B cell (primary cell): ENCODE results near the gene PAN3. TPM values are rescaled to one million over a fixed set of nuclear protein-coding genes. Genes with fewer than 3 reads are reported as not detected.
"Not testable (repeated sequence)": the region's sequence is repeated elsewhere in the genome, so short reads cannot be mapped to it uniquely, and the experiment has no call there.

ENCODE experiments used
- ATAC-seq: fragments of 200-7000 bp; cut with Tn5 transposase; one replicate; pipeline ENCODE4 v1.10.0; 2021; ENCODE audit warnings: low read depth, mild to moderate bottlenecking, moderate number of reproducible peaks, moderate library complexity
- CTCF ChIA-PET: fragments of 350-600 bp; sonication (Branson Sonifier 250); formaldehyde crosslinking; loops from one replicate; lab custom pipeline; 2021; ENCODE audit warnings: antibody characterized with exemption, inconsistent platforms; lab: Charles Lee
- POLR2A ChIA-PET: fragments of 350-600 bp; sonication (Branson Sonifier 250); formaldehyde crosslinking; loops from one replicate; lab custom pipeline; 2021; ENCODE audit warnings: antibody characterized with exemption; lab: Charles Lee
- DNase-seq: peaks from one replicate; pipeline ENCODE4 v3.0.0; 2013
- H2AFZ ChIP-seq: 2 replicates; pipeline ENCODE4 v1.6.1; 2012; ENCODE audit warnings: mild to moderate bottlenecking, low read depth, low read length; ENCODE audit not compliant: insufficient read depth, poor library complexity, severe bottlenecking
- H3K27ac ChIP-seq, 2 donors: 1 replicate in 1 of 2; 2 replicates in 1 of 2; pipeline ENCODE4 v1.5.1; 2012 to 2013; ENCODE audit warnings: low read length in 2 of 2, mild to moderate bottlenecking in 2 of 2, moderate library complexity in 1 of 2
- H3K27me3 ChIP-seq, 4 experiments: fragments of 200-600 bp in 1 of 4; sonication (generic) in 1 of 4; replicated peaks in 1 of 4; 1 replicate in 2 of 4; 2 replicates in 2 of 4; pipeline versions ENCODE4 v1.6.1 to v1.7.0; 2013 to 2016; ENCODE audit warnings: low read length in 3 of 4, mild to moderate bottlenecking in 2 of 4, mixed read lengths in 1 of 4, moderate library complexity in 1 of 4; ENCODE audit not compliant: insufficient read depth in 4 of 4, control insufficient read depth in 3 of 4; ENCODE audit errors: control extremely low read depth in 1 of 4
- H3K36me3 ChIP-seq, 2 experiments: replicated peaks in 1 of 2; 1 replicate in 1 of 2; 2 replicates in 1 of 2; pipeline versions ENCODE4 v1.6.1 to v1.7.1; 2013; ENCODE audit warnings: low read length in 1 of 2; ENCODE audit not compliant: insufficient read depth in 2 of 2, control insufficient read depth in 1 of 2; ENCODE audit errors: control extremely low read depth in 1 of 2, extremely low read depth in 1 of 2
- H3K4me1 ChIP-seq, 2 donors: fragments of 200-600 bp in 1 of 2; sonication (generic) in 1 of 2; 1 replicate in 1 of 2; 2 replicates in 1 of 2; pipeline versions ENCODE4 v1.5.1 to v1.6.1; 2013 to 2017; ENCODE audit warnings: low read length in 2 of 2; ENCODE audit not compliant: control insufficient read depth in 2 of 2, insufficient read depth in 2 of 2
- H3K4me2 ChIP-seq: replicated peaks from 2 replicates; pipeline ENCODE3; 2012; ENCODE audit warnings: mild to moderate bottlenecking, low read depth, low read length; ENCODE audit not compliant: poor library complexity, severe bottlenecking
- H3K4me3 ChIP-seq, 5 experiments: fragments of 200-600 bp in 1 of 5; sonication (generic) in 1 of 5; 1 replicate in 3 of 5; 2 replicates in 2 of 5; pipeline versions ENCODE4 v1.5.1 to v1.7.0; 2011 to 2016; ENCODE audit warnings: low read length in 4 of 5, mild to moderate bottlenecking in 4 of 5, low read depth in 2 of 5, control low read depth in 1 of 5, moderate library complexity in 1 of 5; ENCODE audit not compliant: insufficient read depth in 1 of 5; ENCODE audit errors: control extremely low read depth in 1 of 5, extremely low read depth in 1 of 5
- H3K79me2 ChIP-seq: fragments of 200-600 bp; sonication (generic); one replicate; pipeline ENCODE4 v1.6.0; 2016; ENCODE audit warnings: low read length; ENCODE audit not compliant: control insufficient read depth, insufficient read depth
- H3K9ac ChIP-seq: fragments of 200-600 bp; sonication (generic); 2 replicates; pipeline ENCODE4 v1.6.1; 2017; ENCODE audit warnings: mild to moderate bottlenecking, low read length, moderate library complexity
- H3K9me3 ChIP-seq, 3 donors: one replicate each; pipeline versions ENCODE4 v1.6.1 to v1.7.1; 2013; ENCODE audit warnings: low read length in 2 of 3; ENCODE audit not compliant: control insufficient read depth in 2 of 3, insufficient read depth in 1 of 3; ENCODE audit errors: control extremely low read depth in 1 of 3
- H4K20me1 ChIP-seq: 2 replicates; pipeline ENCODE4 v1.6.0; 2012; ENCODE audit warnings: mild to moderate bottlenecking, low read length; ENCODE audit not compliant: insufficient read depth, control insufficient read depth, poor library complexity, severe bottlenecking
- H3K27ac Mint-ChIP-seq: one replicate; pipeline ENCODE4 v1.8.0; 2021; ENCODE audit warnings: mixed read lengths
- H3K27me3 Mint-ChIP-seq: one replicate; pipeline ENCODE4 v1.8.0; 2021; ENCODE audit warnings: mixed read lengths
- H3K4me1 Mint-ChIP-seq: one replicate; pipeline ENCODE4 v1.8.0; 2021; ENCODE audit warnings: mixed read lengths
- H3K4me3 Mint-ChIP-seq: one replicate; pipeline ENCODE4 v1.8.0; 2021; ENCODE audit warnings: mixed read lengths
- H3K9me3 Mint-ChIP-seq: one replicate; pipeline ENCODE4 v1.8.0; 2022; ENCODE audit warnings: mixed read lengths; ENCODE audit not compliant: insufficient read depth
- CTCF ChIP-seq: fragments of 200-600 bp; IDR thresholded peaks from one replicate; pipeline ENCODE4 v1.8.0; 2022; ENCODE audit warnings: antibody characterized with exemption, mild to moderate bottlenecking
- EZH2 ChIP-seq: IDR thresholded peaks from 2 replicates; pipeline ENCODE4 v1.6.1; 2012; ENCODE audit warnings: borderline replicate concordance, low read depth, mild to moderate bottlenecking, moderate library complexity, low read length; ENCODE audit not compliant: insufficient read depth, poor library complexity, severe bottlenecking
- WGBS: methylation state at CpG from one replicate; pipeline ENCODE4 v1.1.5; 2013; ENCODE audit warnings: missing lambda C conversion rate; ENCODE audit not compliant: insufficient coverage; 5-methylcytosine and 5-hydroxymethylcytosine counted together
- intact Hi-C: fragments of 100-400 bp; cut with micrococcal nuclease; formaldehyde crosslinking; loops from one replicate; pipeline ENCODE4 v1.10.0; 2022
- polyA plus RNA-seq: library from polyadenylated mRNA; depleted of rRNA; stranded (reverse); fragments of >200 nt; gene quantifications from 2 replicates; pipeline ENCODE4 v1.2.3, GENCODE V29; 2012
- total RNA-seq, 2 donors: library from RNA; stranded (reverse); fragments of 120-200 nt in 1 of 2; gene quantifications; 1 replicate in 1 of 2; 2 replicates in 1 of 2; pipeline versions ENCODE4 v1.2.3 to v1.2.4, GENCODE V29; 2013 to 2022

PAN3 gene
- total and polyA plus RNA-seq, 2 donors (not counting 1 experiment from before 2014, with no cell fraction given) = 23.4 to 117 TPM

DNA sequence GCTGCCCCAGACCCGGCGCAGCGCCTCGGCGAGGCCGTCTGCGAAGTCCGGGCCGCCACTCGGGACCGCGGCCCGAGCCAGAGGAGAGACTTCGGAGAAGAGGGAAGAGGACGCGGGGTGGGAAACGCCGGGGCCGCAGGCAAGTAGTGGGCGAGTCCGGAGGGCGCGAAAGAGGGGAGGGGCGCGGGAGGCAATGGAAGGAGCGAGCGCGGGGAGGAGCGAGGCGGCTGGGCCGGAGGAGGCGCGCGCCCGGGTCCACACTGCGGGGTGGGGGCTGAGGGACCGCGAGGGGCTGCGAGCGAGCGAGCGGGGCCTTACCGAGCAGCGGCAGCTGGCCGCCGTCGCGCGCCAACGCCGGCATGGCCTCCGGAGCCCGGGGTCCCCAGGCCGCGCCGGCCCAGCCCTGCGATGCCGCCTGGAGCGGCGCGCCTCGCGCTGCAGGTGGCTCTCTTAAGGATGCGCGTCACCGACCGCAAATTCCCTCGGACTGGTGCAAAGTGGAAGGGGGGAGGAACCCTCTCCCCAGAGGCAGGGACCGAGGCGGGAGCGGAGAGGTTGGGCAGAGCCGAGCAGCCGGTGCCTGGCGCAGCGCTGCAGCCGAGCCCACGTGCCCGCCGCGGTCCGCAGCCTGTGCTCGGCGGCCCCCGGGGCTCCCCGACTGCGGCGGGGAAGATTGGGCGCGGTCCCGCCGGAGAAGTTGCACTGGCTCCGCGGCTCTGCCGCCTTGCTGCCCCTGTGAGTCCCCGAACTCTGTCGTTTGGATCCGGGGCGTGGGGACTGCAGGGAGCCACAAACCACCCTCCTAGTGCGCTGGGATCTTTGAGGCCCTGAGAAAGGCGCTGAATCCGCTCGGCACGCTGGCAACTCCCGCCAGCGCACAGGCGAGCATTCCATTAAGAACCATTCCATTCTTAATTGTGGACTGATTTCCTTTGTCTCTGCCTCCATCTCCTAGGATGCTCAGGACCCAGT is 37.9 kb upstream of the PAN3 start, which contains the start of gene FLT3:
FLT3 (minus strand) TSS at position 427 of the 972 bp plus-strand sequence; CDS start at position 361, 66 bp downstream.
- POLR2A ChIA-PET = no interaction called here
- under 1% methylated on average over 106 of the region's 106 CpGs for WGBS
- H3K9me3 ChIP-seq = peaks cover 0 to 2% (median 0%) of the 10 kb centered on the region in 3 donors
- DNase-seq = peak; percentile 75
- no peaks in the 10 kb centered on the region for H3K79me2 ChIP-seq
- H3K27me3 ChIP-seq = peaks cover 0 to 40% (median 28%) of the 10 kb centered on the region in 4 experiments
- peak within 1 kb of the TSS; percentile 20 to 60 (median 54) for H3K4me3 ChIP-seq
- peaks cover 13 to 16% of the 10 kb centered on the region in 2 donors for H3K4me1 ChIP-seq
- peak within 1 kb of the TSS; percentile 63 for H3K9ac ChIP-seq
- peak; percentile 71 for ATAC-seq
- intact Hi-C loops = loop anchor here (2.0 to 5.0 kb wide), 2 partner anchors 38 to 53 kb away; partner anchors contain the start of gene PAN3
- peak within 1 kb of the TSS; percentile 81 for H2AFZ ChIP-seq
- no peaks in the 10 kb centered on the region for H3K9me3 Mint-ChIP-seq
- no peak within 1 kb of the TSS for H3K27ac ChIP-seq
- H3K36me3 ChIP-seq = no peaks in the 10 kb centered on the region
- CTCF ChIA-PET = interaction anchor here (1.1 to 1.2 kb wide), 2 partner anchors 89 to 116 kb away, joined by 3 to 4 read pairs; no protein-coding TSS in a partner anchor
- peak within 1 kb of the TSS; percentile 83 for H3K4me3 Mint-ChIP-seq
- H4K20me1 ChIP-seq = no peaks in the 10 kb centered on the region
- TF ChIP-seq CTCF = no peak
- no peak for TF ChIP-seq EZH2
- peaks cover 8% of the 10 kb centered on the region for H3K4me1 Mint-ChIP-seq
- H3K27me3 Mint-ChIP-seq = peaks cover 50% of the 10 kb centered on the region
- H3K4me2 ChIP-seq = peak within 1 kb of the TSS; percentile 91
- no peak within 1 kb of the TSS for H3K27ac Mint-ChIP-seq

DNA sequence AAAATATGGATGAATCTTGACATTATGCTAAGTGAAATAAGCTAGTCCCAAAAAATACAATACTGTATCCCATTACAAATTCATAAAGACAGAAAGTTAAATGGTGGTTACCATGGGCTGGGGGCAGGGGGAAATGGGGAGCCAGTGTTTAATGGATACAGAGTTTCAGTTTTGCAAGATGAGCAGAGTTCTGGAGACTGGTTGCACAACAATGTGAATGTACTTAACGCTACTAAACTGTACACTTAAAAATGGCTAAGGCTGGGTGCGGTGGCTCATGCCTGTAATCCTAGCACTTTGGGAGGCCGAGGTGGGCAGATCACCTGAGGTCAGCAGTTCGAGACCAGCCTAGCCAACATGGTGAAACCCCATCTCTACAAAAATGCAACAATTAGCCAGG is 36.5 kb upstream of the PAN3 start:
- 93% methylated on average over 4 of the region's 4 CpGs for WGBS
- H3K9me3 ChIP-seq, ATAC-seq, H3K9me3 Mint-ChIP-seq, H3K79me2 ChIP-seq, H3K4me3 Mint-ChIP-seq, H3K27ac Mint-ChIP-seq, CTCF ChIA-PET, H3K27ac ChIP-seq, H3K4me2 ChIP-seq, H3K4me1 Mint-ChIP-seq, H2AFZ ChIP-seq, DNase-seq, H4K20me1 ChIP-seq, H3K36me3 ChIP-seq, H3K9ac ChIP-seq, H3K4me3 ChIP-seq: not testable (repeated sequence)
- Histone ChIP-seq H3K4me1 (peaks cover 13 to 16% of the 10 kb centered on the region in 2 donors), H3K27me3 (peaks cover 0 to 40% (median 28%) of the 10 kb centered on the region in 4 experiments)
- intact Hi-C loops = loop anchor here (2.0 to 5.0 kb wide), 2 partner anchors 37 to 55 kb away; partner anchors contain the start of gene PAN3
- H3K27me3 Mint-ChIP-seq = peaks cover 46% of the 10 kb centered on the region
- POLR2A ChIA-PET = interaction anchor here (0.6 kb wide), 1 partner anchor 16 kb away, joined by 4 read pairs; no protein-coding TSS in a partner anchor
